Neural progenitor cell (in vitro differentiated cells): ENCODE results near the gene PDGFB.

Source experiments
- EZH2 ChIP-seq: fragments of 200-600 bp; sonication (generic); IDR thresholded peaks from 2 replicates; pipeline ENCODE4 v1.6.1; 2017; ENCODE audit warnings: antibody characterized with exemption, mild to moderate bottlenecking, moderate library complexity
- EZH2phosphoT487 ChIP-seq: fragments of 200-600 bp; sonication (generic); IDR thresholded peaks from 2 replicates; pipeline ENCODE4 v1.6.1; 2017; ENCODE audit warnings: antibody characterized with exemption
- TF ChIP-seq, protein P1 (sequence below): fragments of 200-600 bp; sonication (generic); IDR thresholded peaks from 2 replicates; pipeline ENCODE4 v1.5.1; 2017; ENCODE audit warnings: antibody characterized with exemption, mild to moderate bottlenecking

DNA sequence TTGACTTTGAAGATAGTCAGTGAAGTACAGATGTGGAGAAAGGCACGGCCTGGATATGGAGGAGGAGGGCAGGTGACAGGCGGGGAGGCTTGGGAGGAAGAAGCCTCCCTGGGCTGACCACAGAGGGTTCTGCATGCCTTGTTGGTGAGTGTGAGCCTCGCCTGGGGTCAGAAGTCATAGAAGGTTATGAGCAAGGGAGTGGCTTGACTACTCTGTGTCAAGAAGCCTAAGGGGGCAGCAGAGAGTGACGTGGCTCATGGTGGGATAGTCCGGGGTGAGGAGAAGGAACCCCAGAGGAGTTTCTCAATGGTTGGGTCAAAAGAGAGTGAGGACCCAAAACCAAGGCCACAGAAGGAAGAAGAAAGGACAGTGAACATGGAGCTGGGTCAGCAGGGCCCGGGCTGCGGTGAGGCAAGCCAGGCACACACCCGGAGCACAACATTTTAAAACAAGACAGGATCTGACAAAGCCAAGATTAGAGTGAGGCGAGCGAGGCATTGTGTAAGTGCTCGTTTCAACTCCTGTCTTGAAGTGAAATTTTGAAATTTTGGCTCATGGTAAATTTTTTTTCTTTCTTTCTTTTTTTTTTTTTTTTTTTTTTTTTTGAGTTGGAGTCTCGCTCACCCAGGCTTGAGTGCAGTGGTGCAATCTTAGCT lies 31.9 kb downstream of the PDGFB start:
- TF ChIP-seq, protein P1, sequence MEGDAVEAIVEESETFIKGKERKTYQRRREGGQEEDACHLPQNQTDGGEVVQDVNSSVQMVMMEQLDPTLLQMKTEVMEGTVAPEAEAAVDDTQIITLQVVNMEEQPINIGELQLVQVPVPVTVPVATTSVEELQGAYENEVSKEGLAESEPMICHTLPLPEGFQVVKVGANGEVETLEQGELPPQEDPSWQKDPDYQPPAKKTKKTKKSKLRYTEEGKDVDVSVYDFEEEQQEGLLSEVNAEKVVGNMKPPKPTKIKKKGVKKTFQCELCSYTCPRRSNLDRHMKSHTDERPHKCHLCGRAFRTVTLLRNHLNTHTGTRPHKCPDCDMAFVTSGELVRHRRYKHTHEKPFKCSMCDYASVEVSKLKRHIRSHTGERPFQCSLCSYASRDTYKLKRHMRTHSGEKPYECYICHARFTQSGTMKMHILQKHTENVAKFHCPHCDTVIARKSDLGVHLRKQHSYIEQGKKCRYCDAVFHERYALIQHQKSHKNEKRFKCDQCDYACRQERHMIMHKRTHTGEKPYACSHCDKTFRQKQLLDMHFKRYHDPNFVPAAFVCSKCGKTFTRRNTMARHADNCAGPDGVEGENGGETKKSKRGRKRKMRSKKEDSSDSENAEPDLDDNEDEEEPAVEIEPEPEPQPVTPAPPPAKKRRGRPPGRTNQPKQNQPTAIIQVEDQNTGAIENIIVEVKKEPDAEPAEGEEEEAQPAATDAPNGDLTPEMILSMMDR = peak; percentile 32
- TF ChIP-seq EZH2phosphoT487 (no peak), EZH2 (no peak)
